Activated CD8-positive, alpha-beta memory T cell treated with anti-CD3 and anti-CD28 coated beads, Interleukin-2, amount 50 U/mL, for 4 hours (primary cell): Measurements from ENCODE around the gene ALG3.
A peak's percentile ranks its signal among the peaks of the same experiment; 100 is the strongest.

Experiments
- DNase-seq: peaks from one replicate; pipeline ENCODE4 v3.0.0-alpha.2; 2020

Gene ALG3

GRCh38 chr3:184259878-184260723 lies 11.3 kb upstream of the ALG3 start:
- DNase-seq: peak; percentile 45

GRCh38 chr3:184259396-184259877 lies 10.7 kb upstream of the ALG3 start:
- DNase-seq: no peak

DNA sequence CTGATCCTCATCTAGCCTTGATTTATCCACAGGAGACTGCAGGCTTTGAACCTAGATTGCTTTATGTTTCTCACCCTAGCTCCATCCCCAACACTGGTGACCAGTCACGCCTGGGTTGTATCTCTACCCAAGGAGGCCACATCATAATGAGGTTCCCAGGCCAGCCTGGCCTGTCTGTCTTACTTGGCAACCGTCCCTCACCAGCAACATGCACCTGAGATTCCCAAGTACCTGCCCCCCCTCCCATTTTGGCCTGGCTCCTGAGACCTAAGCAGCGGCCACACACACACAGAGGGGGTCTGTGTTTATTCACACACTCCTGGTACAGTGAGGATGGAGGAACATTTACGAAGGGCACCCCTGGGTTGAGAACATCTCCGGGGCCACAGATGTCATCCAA lies 10.2 kb upstream of the ALG3 start:
- no peak for DNase-seq

GRCh38 chr3:184257083-184257915 lies 8.5 kb upstream of the ALG3 start:
- DNase-seq: no peak

DNA sequence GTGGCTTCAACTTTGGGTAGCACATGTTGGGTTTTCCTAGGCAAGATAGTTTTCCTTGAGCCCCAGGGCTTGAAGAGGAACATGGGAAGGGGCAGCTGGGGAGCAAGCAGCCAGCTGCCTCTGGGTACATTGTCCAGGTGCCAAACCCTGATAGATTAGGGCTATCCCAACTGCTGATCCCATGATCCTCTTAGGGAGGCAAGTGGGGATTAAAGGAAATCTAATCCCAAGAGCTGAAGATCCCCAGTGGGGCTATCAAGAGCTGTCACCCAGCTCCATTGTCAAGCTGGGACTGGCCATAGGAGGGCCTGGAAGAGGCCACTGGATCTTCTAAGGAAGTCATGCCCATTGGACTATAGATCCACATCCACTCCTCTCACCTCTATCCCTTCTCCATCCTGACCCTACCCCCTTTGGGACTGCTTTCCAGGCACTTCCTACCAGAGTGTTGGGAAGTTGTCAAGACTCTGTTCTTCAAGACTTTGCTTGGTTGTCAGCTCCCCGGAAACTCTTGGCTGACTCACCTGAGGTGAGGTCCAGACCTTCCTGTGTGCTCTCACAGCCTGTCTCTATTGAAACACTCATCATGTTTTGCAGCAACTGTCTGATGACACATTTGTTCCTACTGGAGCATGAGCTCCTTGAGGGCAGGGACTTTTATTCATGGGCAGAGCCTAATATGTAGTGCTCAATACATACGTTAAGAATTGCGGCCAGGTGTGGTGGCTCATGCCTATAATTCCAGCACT lies 6.7 kb upstream of the ALG3 start:
- no peak for DNase-seq

GRCh38 chr3:184250167-184250828 lies 1.5 kb upstream of the ALG3 start:
- peak; percentile 90 for DNase-seq

DNA sequence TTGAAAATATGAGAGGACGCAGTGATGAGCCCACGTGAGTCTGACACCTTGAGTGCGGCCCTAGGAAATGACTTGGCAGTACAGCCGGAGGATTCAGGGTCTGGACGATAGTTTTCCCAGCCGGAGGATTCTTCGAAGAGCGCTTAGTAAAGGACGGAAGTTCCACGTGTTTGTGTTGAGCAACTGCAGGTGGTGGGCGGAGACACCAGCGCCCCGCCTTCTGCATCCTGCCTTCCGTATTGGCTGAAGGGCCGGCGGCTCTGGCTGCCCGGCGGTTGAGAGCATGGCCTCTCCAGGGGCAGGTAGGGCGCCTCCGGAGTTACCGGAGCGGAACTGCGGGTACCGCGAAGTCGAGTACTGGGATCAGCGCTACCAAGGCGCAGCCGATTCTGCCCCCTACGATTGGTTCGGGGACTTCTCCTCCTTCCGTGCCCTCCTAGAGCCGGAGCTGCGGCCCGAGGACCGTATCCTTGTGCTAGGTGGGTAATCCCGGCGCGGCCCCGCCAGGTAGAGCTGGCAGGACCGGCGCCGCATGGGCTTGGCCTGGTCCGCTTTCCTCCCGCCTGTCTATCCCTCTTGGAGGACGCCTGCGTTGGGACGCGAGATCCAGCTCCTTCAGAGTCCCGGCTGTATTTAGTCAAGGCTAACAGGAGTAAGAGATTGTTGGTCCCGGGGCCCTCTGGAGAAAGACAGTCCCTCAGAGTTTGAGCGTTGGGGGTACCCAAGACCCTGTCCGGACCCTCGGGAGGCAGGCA lies 827 bp upstream of the ALG3 start, which contains the start of gene EEF1AKMT4:
TSS of gene EEF1AKMT4 (plus strand) at position 261 of the 755 bp plus-strand sequence. CDS start at position 284, 23 bp downstream.
- DNase-seq: peak; percentile 95

DNA sequence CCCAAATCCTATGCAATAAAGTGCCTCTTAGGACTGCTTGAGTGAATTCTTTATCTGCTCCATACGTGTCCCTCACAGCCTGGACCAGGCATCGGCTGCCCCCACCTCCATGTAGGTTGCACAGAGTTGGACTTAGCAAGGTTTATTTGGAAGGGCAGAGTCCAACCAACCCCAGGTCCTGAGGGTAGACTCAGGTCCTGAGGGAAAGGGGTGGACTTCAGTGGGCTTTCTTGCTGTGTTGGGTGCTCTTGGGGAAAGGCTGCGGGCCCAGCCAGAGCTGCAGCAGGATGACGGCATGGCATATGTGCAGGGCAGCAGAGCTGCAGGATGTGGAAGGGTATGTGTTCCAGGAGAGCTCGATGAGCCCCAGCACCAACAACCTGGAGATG lies 6.5 kb downstream of the ALG3 start:
- no peak for DNase-seq

GRCh38 chr3:184241447-184242296 lies 7.1 kb downstream of the ALG3 start:
- peak; percentile 40 for DNase-seq

- DNase-seq: no peak
Observed at GRCh38 chr3:184241141-184241446, 7.7 kb downstream of the ALG3 start.

DNA sequence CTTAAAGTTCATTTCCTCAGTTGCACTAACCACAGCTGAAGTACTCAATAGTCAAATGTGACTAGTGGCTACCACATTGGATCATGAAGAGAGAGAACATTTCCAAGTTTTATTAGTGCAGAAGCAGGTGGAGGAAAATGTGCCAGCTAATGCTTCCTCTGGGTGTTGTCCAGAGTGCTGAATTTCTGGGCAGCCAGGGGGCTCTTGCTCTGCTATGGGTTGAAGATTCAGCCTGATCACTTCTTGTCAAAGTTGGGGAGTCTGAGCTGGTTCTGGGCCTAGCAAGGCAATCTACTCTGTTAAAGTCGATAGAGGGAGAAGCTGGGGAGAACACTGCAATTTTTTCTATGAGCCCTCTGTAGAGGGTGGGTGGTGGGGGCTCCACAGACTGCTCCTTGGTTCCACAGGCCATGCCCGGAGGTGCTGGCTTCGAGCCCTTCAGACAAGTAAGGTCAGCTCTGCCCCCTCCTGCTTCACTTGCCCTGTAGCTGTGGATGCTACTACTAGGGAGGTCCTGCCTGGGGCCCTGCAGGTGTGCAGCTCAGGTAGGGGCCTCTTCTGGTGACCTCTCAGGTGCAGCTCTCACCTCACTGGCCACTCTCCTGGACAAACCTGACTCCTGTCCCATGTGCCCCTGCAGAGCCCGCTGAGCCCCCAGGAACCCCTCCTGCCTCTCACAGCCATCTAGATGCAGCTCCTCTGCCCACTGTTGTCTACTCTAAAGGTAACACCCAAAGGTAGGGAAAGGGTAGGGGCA lies 8.2 kb downstream of the ALG3 start:
- DNase-seq: no peak

GRCh38 chr3:184239708-184240107 lies 9.1 kb downstream of the ALG3 start:
- DNase-seq: no peak

DNA sequence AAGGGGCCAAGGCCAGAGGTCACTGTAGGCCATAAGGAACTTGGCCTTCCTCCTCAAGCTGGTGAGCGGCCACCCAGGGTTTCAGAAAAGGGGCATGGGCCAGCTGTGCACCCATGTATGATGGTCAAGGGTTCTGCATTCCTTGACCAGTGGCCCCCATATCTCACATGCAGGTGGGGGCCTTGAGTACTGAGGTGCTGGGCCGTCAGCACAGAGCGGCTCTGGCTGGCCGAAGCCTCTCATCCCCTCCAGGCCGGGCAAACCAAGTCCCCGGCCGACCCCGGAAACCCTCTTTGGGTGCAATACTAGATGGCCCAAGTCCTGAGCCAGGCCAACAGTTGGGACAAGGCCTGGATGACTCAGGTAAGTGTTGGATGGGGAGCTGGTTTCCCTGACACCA lies 9.5 kb downstream of the ALG3 start:
- DNase-seq: no peak

DNA sequence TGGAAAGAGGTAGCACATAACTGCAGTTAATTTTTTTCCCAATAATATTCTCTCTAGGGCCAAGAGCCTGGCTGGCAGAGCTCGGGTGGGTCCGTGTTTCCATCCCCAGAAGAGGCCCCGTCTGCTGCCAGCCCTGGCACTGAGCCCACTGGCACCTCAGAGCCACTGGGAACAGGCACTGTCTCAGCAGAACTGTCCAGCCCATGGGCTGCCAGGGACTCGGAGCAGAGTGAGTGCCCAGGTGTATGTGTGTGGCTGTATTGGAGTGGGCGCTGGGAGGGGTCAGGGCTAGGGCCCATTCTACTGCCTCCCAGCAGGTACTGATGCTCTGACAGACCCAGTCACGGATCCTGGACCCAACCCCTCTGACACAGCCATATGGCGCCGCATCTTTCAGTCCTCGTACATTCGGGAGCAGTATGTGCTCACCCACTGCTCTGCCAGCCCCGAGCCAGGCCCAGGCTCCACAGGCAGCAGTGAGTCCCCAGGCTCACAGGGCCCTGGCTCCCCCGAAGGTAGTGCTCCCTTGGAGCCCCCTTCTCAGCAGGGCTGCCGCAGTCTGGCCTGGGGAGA lies 10.4 kb downstream of the ALG3 start:
- DNase-seq: no peak

GRCh38 chr3:184237807-184238206 lies 11.0 kb downstream of the ALG3 start:
- DNase-seq: no peak

- no peak for DNase-seq
Observed at GRCh38 chr3:184237211-184237610, 11.6 kb downstream of the ALG3 start.

DNA sequence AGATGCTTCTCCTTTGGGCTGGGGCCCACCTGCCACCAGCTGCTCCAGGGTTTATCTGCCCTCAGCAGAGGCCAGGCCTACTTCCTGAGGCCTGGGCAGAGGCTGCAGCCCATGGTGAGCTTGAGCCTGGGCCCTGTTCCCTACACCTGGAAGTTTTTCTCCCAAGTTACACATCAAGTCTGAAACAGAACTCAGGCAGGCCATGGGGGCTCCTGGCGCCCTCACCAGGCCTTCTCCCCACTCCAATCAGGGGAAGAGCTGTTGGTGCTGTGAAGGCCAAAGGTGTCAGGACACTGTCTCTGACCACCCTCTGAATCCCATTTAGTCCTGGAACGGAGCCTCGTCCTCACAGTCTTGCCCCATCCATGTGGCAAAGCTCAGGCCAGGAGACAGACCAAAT lies 12.1 kb downstream of the ALG3 start:
- DNase-seq: no peak

- DNase-seq: no peak
Observed at GRCh38 chr3:184236033-184236410, 12.7 kb downstream of the ALG3 start.

DNA sequence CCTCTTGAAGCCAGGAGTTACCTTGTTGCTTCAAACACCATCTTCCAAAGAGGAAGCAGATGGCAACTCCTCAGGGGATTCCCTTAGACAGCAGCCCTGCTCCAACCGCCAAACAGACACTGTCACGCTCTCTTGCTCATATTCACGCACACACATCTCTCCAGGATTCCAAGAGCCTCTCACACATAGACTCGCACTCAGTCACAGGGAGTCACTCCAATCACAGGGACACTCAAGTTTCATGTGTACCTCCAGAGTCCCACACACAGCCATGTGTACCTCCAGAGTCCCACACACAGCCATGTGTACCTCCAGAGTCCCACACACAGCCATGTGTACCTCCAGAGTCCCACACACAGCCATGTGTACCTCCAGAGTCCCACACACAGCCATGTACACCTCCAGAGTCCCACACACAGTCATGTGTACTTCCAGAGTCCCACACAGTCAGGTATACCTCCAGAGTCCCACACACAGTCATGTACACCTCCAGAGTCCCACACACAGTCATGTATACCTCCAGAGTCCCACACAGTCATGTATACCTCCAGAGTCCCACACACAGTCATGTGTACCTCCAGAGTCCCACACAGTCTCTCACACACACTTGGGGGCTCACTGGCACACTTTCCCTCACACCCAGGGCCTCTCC lies 13.3 kb downstream of the ALG3 start:
- no peak for DNase-seq
